ENCODE results near the gene CA5B. TPM values are rescaled to one million over a fixed set of nuclear protein-coding genes. Genes with fewer than 3 reads are reported as not detected.
"Not testable (repeated sequence)": the region's sequence is repeated elsewhere in the genome, so short reads cannot be mapped to it uniquely, and the experiment has no call there.

Gene CA5B
- total RNA-seq, 1 donor from 2014 or later: 5.6 TPM

DNA sequence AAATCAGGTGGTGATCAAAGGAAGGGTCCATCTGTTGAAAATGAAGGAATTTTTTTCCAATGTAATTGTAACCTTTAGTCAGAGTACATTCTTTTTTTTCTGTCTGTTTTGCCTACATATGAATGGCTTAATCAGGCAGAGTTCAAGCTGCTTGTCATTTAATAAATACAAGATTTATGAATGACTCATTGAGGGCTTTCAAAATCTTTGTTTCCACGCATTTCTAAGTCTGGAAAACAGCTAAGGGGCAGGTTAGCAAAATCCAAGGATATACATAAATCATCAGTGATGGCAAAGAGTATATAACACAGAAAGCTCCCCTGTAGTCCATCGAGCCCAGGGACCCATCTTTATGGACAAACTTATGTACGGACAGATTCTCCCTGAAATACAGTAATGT lies 1.8 kb downstream of the CA5B start:
- no peak overlapping the region for H3K27ac ChIP-seq
- H3F3A ChIP-seq (ENCODE audit: low read depth): no peaks in the 10 kb centered on the region
- H3K36me3 ChIP-seq: no peaks in the 10 kb centered on the region
- peaks cover 11% of the 10 kb centered on the region for H3K27me3 Mint-ChIP-seq (ENCODE audit: insufficient read depth, low read depth)
- H3K79me2 ChIP-seq (ENCODE audit: low read depth): no peaks in the 10 kb centered on the region
- H3K4me2 ChIP-seq: no peak overlapping the region
- H4K20me1 ChIP-seq (ENCODE audit: low read depth): no peaks in the 10 kb centered on the region
- no peak for DNase-seq (ENCODE audit: low spot score)
- peaks cover 2% of the 10 kb centered on the region for H3K9me3 Mint-ChIP-seq
- no peak overlapping the region for H3K4me3 ChIP-seq
- H2AFZ ChIP-seq (replicated peaks): no peak overlapping the region
- no peaks in the 10 kb centered on the region for H3K9me3 ChIP-seq (ENCODE audit: low read depth)
- H3K4me1 Mint-ChIP-seq: peaks cover 17% of the 10 kb centered on the region
- H3K4me3 Mint-ChIP-seq: no peak overlapping the region
- TF ChIP-seq EZH2phosphoT487 (IDR thresholded peaks at IDR 0.05): no peak
- TF ChIP-seq, protein P1, sequence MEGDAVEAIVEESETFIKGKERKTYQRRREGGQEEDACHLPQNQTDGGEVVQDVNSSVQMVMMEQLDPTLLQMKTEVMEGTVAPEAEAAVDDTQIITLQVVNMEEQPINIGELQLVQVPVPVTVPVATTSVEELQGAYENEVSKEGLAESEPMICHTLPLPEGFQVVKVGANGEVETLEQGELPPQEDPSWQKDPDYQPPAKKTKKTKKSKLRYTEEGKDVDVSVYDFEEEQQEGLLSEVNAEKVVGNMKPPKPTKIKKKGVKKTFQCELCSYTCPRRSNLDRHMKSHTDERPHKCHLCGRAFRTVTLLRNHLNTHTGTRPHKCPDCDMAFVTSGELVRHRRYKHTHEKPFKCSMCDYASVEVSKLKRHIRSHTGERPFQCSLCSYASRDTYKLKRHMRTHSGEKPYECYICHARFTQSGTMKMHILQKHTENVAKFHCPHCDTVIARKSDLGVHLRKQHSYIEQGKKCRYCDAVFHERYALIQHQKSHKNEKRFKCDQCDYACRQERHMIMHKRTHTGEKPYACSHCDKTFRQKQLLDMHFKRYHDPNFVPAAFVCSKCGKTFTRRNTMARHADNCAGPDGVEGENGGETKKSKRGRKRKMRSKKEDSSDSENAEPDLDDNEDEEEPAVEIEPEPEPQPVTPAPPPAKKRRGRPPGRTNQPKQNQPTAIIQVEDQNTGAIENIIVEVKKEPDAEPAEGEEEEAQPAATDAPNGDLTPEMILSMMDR (IDR thresholded peaks at IDR 0.05): no peak
- H3K9ac ChIP-seq: no peak overlapping the region
- no peak overlapping the region for H3K27ac Mint-ChIP-seq
- H3K4me1 ChIP-seq: peaks cover 6% of the 10 kb centered on the region
- peaks cover 18% of the 10 kb centered on the region for H3K27me3 ChIP-seq
- H3K36me3 Mint-ChIP-seq: peaks cover 14% of the 10 kb centered on the region

DNA sequence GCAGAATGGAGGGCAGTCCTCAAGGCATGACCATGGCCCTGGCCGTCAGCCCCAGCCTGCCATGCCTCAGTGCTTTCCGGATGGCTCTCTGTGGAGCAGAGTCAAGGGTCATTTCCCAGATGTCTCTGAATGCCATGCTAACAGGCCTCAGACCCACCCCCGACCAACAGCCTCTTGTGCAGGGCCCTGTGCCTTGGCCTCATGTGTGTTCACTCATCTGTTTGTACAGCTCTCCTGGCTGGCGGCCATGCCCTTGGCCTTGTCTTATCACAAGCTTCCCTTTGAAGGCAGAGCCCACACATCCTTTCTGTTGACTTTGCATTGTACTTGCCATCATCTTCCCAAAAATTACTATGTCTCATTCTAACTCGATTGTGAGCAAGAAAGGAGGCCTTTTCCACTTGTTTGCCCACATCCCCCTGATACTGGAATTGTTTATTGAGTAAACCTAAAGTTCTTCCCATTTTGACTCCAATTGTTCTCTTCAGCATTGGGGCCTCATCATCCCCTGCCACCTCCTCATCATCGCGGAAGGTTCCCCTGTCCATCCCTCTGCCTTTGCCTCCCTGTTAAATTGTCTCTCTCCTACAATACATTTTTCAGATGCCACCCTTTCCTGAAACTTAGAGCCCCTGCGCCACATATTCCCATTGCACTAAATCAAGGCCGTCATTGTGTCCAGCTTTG lies 6.3 kb downstream of the CA5B start:
- H3K4me3 ChIP-seq: no peak overlapping the region
- peaks cover 18% of the 10 kb centered on the region for H3K36me3 Mint-ChIP-seq
- H3K27me3 ChIP-seq: peaks cover under 1% of the 10 kb centered on the region
- peaks cover 4% of the 10 kb centered on the region for H3K9me3 Mint-ChIP-seq
- H3K79me2 ChIP-seq (ENCODE audit: low read depth): no peaks in the 10 kb centered on the region
- no peaks in the 10 kb centered on the region for H3K36me3 ChIP-seq
- DNase-seq (ENCODE audit: low spot score): no peak
- no peak overlapping the region for H3K27ac Mint-ChIP-seq
- H3F3A ChIP-seq (ENCODE audit: low read depth): peaks cover 24% of the 10 kb centered on the region
- no peaks in the 10 kb centered on the region for H4K20me1 ChIP-seq (ENCODE audit: low read depth)
- no peak overlapping the region for H3K9ac ChIP-seq
- H2AFZ ChIP-seq (replicated peaks): no peak overlapping the region
- H3K4me1 Mint-ChIP-seq: peaks cover 28% of the 10 kb centered on the region
- H3K9me3 ChIP-seq (ENCODE audit: low read depth): no peaks in the 10 kb centered on the region
- H3K27ac ChIP-seq: no peak overlapping the region
- peaks cover 13% of the 10 kb centered on the region for H3K27me3 Mint-ChIP-seq (ENCODE audit: insufficient read depth, low read depth)
- peaks cover 23% of the 10 kb centered on the region for H3K4me1 ChIP-seq
- no peak overlapping the region for H3K4me3 Mint-ChIP-seq
- no peak overlapping the region for H3K4me2 ChIP-seq
- TF ChIP-seq EZH2phosphoT487 (IDR thresholded peaks at IDR 0.05) (no peak), EZH2 (IDR thresholded peaks at IDR 0.05) (no peak)
- TF ChIP-seq, protein P1 (IDR thresholded peaks at IDR 0.05): no peak

DNA sequence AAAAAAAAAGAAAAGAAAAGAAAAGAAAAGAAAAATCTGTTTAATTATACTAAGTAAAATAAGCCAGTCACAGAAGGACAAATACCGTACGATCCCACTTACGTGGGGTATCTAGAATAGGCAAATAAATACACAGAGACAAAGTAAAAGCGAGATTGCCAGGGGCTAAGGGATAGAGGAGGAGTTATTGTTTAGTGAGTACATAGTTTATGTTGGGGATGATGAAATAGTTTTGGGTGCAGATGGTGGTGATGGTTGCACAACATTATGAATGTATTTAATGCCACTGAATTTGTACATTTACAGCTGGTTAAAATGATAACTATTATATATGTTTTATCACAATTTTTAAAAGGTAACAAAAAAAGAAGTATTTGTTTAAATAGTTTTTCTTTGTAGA lies 7.1 kb downstream of the CA5B start:
- peaks cover 4% of the 10 kb centered on the region for H3K9me3 Mint-ChIP-seq
- peaks cover 28% of the 10 kb centered on the region for H3K4me1 Mint-ChIP-seq
- Histone ChIP-seq H3K36me3 (no peaks in the 10 kb centered on the region), H3K4me3 (no peak overlapping the region), H3K79me2 (ENCODE audit: low read depth) (no peaks in the 10 kb centered on the region), H3K27me3 (no peaks in the 10 kb centered on the region), H3K27ac (no peak overlapping the region), H2AFZ (replicated peaks) (no peak overlapping the region), H4K20me1 (ENCODE audit: low read depth) (no peaks in the 10 kb centered on the region), H3K9ac (no peak overlapping the region), H3K4me2 (no peak overlapping the region), H3K4me1 (peaks cover 23% of the 10 kb centered on the region), H3K9me3 (ENCODE audit: low read depth) (no peaks in the 10 kb centered on the region), H3F3A (ENCODE audit: low read depth) (peaks cover 24% of the 10 kb centered on the region)
- H3K27me3 Mint-ChIP-seq (ENCODE audit: insufficient read depth, low read depth): peaks cover 10% of the 10 kb centered on the region
- DNase-seq (ENCODE audit: low spot score): no peak
- TF ChIP-seq, protein P1 (IDR thresholded peaks at IDR 0.05): no peak
- TF ChIP-seq EZH2 (IDR thresholded peaks at IDR 0.05): no peak
- H3K27ac Mint-ChIP-seq: no peak overlapping the region
- no peak overlapping the region for H3K4me3 Mint-ChIP-seq
- peaks cover 19% of the 10 kb centered on the region for H3K36me3 Mint-ChIP-seq

DNA sequence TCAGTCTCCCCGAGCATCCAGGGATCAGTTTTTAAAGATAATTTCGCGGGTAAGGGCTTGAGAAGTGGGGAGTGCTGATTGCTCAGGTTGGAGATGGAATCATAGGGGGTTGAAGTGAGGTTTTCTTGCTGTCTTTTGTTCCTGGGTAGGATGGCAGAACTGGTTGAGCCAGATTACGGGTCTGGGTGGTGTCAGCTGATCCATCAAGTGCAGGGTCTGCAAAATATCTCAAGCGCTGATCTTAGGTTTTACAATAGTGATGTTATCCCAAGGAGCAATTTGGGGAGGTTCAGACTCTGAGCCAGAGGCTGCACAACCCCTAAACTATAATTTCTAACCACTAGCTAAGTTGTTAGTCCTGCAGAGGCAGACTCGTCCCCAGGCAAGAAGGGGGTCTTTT lies 8.6 kb downstream of the CA5B start:
- H3K9me3 Mint-ChIP-seq; H3K27me3 Mint-ChIP-seq (ENCODE audit: insufficient read depth, low read depth); H3K4me2 ChIP-seq; H3K9ac ChIP-seq; H3K79me2 ChIP-seq (ENCODE audit: low read depth); H3K27me3 ChIP-seq; H3K27ac Mint-ChIP-seq; H3K27ac ChIP-seq; H3K4me3 ChIP-seq; H3K36me3 ChIP-seq; H2AFZ ChIP-seq (replicated peaks); DNase-seq (ENCODE audit: low spot score); H3K4me3 Mint-ChIP-seq; H3K9me3 ChIP-seq (ENCODE audit: low read depth); H4K20me1 ChIP-seq (ENCODE audit: low read depth): not testable (repeated sequence)
- peaks cover 34% of the 10 kb centered on the region for H3K4me1 Mint-ChIP-seq
- peaks cover 23% of the 10 kb centered on the region for H3K4me1 ChIP-seq
- H3F3A ChIP-seq (ENCODE audit: low read depth): peaks cover 24% of the 10 kb centered on the region
- peaks cover 25% of the 10 kb centered on the region for H3K36me3 Mint-ChIP-seq
